ENCODE measurements around the gene ACO2. TPM values are rescaled to one million over a fixed set of nuclear protein-coding genes. Genes with fewer than 3 reads are reported as not detected.

ACO2 gene
- 69.4 and 82.9 TPM in 2 replicates for total RNA-seq

DNA sequence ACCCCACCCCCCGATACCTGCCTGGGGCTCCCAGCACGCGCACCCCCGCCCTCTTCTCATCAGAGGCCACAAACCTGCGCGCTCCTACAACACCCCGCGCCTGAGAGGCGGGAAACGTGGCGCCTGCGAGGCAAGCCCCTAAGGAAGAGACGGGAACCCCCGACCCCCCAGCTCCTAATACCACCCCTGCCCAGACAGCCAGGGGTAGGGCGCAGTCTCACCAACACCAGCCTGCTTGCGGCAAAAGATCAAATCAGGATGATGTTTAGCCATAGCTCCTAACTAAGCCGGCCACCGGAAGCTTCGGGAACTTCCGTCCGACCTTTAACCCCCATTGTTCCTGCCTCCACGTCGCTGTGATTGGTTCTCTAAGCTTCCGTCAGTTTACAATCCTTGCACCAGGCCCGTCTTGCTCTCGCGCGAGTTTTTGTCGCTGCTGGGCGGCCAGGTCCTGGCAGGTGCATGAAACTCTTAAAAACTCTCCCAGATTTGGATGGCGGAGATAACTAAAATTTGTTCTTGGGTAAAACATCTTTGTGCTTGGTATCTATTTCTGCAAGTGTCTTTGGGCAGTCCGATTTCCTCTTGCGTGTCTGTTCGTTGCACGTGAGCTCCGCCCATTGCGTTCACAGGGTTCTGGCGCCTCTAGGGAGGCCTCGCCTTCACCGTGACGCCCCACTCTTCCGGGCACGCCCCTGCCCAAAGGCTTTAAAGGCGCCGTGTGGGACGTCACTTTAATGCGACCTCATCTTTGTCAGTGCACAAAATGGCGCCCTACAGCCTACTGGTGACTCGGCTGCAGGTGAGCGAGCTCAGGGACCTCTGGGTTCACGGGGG lies at the start of gene ACO2, which contains the start of gene PHF5A:
Gene ACO2 (plus strand): TSS at position 737 of the 837 bp plus-strand sequence. CDS start 30 bp downstream, at position 767.
Gene PHF5A (minus strand): TSS at position 312 of the 837 bp plus-strand sequence. CDS start 39 bp downstream, at position 273.

DNA sequence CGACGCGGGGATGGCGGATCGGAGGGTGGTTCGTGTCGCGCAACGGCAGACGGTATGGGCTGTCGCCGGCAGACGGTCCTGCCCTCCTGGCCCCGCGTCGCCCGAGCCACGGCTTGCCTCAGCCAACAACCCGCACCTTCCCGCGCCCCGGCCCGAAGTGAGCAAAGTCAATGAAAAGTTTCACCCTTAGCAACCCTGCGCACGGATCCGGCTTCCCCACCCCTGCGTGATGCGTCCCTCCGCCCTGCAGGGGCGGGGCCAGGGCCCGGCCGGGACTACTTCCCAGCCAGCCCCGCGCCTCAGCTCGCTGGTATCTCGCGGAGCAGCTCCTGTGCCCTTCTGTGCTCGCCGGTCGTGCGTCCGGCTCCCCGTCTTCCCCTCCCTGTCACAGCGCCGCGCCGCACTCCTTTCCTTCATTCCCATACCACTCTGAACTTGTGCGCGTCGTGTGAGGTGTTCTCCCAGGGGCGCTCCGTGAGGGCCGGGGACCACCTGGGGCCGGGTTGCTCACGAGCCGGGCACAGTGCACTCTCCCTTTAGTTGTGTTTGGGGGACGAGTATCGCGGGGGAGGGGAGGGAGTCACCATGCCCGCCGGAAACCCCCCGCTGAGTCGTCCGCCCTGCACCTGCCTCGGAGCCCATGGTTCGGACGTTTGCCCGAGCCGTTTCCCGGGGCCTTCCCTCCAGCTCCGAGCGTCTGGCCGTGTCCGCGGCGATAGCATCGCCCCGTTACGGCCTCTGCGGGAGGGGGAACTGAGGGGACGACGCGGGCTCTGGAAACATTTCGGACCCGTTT lies 22.1 kb upstream of the ACO2 start, which contains the start of gene TOB2:
Gene TOB2 (minus strand): TSS at position 163 of the 796 bp plus-strand sequence. CDS start 9,456 bp downstream, outside the sequence.

DNA sequence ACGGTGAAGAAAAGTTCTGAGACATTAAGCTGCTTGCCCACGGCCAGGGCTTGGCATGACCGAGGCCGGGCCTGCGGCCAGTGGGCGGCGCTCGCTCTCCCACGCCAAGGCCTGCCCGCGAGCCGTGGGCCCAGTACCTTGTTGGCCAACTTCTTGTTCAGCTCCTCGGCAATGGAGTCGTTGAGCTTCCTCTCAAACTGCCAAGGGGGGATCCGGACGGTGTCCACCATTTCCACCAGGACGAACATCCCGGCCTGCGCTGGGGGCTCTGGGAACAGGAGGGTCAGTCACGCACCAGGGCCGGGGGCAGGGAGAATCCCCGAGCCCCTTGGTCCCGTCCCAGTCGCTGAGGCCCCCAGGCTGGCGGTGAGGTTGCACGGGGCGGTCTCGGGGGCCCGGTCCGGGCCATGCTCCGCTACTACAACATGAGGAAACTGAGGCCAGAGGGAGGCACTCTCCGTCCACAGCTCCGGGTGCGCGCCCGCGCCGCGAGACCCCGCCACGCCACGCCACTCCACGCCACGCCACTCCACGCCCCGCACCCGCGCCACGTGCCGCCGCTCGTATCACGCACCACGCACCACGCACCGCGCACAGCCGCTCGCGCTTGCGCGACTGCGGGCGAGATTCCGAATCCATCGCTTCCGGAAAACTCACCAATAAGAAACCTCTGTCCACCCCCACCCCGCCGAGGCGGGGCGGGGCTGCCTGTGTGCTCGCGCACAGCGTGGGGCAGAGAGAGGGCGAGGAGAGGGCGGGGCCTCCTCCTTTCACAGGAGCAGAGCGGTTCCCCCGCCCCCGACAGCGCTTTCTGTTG lies 75.1 kb downstream of the ACO2 start, which contains the start of gene POLR3H:
Gene POLR3H (minus strand): TSS at position 617 of the 817 bp plus-strand sequence. CDS start 369 bp downstream, at position 248.

Other genes starting within 250 kb of the ACO2 start
- 0.37 and 0.59 TPM in 2 replicates for gene CHADL, start 228.2 kb upstream of the ACO2 start, total RNA-seq
- gene RANGAP1, start 182.9 kb upstream of the ACO2 start, total RNA-seq = 53.6 and 93.2 TPM in 2 replicates
- gene ZC3H7B, start 167.6 kb upstream of the ACO2 start, total RNA-seq = 27.2 and 37.7 TPM in 2 replicates
- 3.7 and 4.4 TPM in 2 replicates for gene TEF, start 87.2 kb upstream of the ACO2 start, total RNA-seq
- gene TOB2, start 22.3 kb upstream of the ACO2 start, total RNA-seq = 28.7 and 35.8 TPM in 2 replicates
- 43.0 and 45.9 TPM in 2 replicates for gene PHF5A, start 425 bp upstream of the ACO2 start, total RNA-seq
- gene POLR3H, start 75.4 kb downstream of the ACO2 start, total RNA-seq = 22.4 and 24.2 TPM in 2 replicates
- 0.20 TPM in 1 of 2 replicates, not detected in the other for gene CSDC2, start 91.9 kb downstream of the ACO2 start, total RNA-seq
- 15.8 and 22.0 TPM in 2 replicates for gene PMM1, start 120.7 kb downstream of the ACO2 start, total RNA-seq
- gene DESI1, start 151.9 kb downstream of the ACO2 start, total RNA-seq = 24.3 and 29.7 TPM in 2 replicates
- 272 and 337 TPM in 2 replicates for gene XRCC6, start 152.2 kb downstream of the ACO2 start, total RNA-seq
- 94.8 and 105 TPM in 2 replicates for gene SNU13, start 219.8 kb downstream of the ACO2 start, total RNA-seq
- 0.37 and 3.1 TPM in 2 replicates for gene MEI1, start 230.4 kb downstream of the ACO2 start, total RNA-seq